ENCODE data around the gene HCRTR2.

DNA sequence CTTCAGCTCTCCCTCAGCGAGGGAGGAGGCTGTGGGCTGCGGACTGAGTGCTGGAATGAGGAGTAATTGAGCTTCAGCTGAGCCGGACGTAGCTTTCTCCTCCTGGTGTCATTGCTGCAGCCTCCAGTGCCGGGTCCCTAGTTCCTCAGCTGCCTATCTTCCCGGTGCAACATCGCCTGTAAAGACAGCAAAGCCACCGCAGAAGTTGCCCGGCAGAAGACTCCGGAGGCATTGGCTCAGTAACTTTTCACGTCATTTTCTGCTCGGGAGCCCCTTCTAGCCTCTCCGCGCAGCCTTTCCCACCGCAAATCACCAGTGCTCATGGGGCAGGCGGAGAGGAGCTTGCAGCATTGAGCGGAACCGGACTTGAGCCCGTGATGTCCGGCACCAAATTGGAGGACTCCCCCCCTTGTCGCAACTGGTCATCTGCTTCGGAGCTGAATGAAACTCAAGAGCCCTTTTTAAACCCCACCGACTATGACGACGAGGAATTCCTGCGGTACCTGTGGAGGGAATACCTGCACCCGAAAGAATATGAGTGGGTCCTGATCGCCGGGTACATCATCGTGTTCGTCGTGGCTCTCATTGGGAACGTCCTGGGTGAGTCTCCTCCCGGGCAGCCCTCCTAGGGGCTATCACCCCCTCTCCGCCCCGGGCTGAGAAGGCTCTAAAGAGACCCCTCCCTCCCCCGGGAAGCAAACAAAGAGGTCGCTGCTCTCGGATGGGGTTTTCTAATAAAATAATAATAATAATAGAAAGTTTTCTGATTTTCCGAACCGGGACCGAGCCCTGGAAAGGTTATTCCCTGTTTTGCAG is at the start of gene HCRTR2:
- TF ChIP-seq, protein P1, sequence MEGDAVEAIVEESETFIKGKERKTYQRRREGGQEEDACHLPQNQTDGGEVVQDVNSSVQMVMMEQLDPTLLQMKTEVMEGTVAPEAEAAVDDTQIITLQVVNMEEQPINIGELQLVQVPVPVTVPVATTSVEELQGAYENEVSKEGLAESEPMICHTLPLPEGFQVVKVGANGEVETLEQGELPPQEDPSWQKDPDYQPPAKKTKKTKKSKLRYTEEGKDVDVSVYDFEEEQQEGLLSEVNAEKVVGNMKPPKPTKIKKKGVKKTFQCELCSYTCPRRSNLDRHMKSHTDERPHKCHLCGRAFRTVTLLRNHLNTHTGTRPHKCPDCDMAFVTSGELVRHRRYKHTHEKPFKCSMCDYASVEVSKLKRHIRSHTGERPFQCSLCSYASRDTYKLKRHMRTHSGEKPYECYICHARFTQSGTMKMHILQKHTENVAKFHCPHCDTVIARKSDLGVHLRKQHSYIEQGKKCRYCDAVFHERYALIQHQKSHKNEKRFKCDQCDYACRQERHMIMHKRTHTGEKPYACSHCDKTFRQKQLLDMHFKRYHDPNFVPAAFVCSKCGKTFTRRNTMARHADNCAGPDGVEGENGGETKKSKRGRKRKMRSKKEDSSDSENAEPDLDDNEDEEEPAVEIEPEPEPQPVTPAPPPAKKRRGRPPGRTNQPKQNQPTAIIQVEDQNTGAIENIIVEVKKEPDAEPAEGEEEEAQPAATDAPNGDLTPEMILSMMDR (IDR thresholded peaks at IDR 0.05; ENCODE audit: low read depth, low read length, missing input control): no peak
- TF ChIP-seq GABPA (IDR thresholded peaks at IDR 0.05 in 1 of 2, conservative IDR thresholded peaks at IDR 0.05 in 1 of 2): no peak
- TF ChIP-seq, protein P2, sequence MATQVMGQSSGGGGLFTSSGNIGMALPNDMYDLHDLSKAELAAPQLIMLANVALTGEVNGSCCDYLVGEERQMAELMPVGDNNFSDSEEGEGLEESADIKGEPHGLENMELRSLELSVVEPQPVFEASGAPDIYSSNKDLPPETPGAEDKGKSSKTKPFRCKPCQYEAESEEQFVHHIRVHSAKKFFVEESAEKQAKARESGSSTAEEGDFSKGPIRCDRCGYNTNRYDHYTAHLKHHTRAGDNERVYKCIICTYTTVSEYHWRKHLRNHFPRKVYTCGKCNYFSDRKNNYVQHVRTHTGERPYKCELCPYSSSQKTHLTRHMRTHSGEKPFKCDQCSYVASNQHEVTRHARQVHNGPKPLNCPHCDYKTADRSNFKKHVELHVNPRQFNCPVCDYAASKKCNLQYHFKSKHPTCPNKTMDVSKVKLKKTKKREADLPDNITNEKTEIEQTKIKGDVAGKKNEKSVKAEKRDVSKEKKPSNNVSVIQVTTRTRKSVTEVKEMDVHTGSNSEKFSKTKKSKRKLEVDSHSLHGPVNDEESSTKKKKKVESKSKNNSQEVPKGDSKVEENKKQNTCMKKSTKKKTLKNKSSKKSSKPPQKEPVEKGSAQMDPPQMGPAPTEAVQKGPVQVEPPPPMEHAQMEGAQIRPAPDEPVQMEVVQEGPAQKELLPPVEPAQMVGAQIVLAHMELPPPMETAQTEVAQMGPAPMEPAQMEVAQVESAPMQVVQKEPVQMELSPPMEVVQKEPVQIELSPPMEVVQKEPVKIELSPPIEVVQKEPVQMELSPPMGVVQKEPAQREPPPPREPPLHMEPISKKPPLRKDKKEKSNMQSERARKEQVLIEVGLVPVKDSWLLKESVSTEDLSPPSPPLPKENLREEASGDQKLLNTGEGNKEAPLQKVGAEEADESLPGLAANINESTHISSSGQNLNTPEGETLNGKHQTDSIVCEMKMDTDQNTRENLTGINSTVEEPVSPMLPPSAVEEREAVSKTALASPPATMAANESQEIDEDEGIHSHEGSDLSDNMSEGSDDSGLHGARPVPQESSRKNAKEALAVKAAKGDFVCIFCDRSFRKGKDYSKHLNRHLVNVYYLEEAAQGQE (IDR thresholded peaks at IDR 0.05): no peak
- no peak for TF ChIP-seq MAX (IDR thresholded peaks at IDR 0.05)
- TF ChIP-seq FOXA2 (IDR thresholded peaks at IDR 0.05): no peak
- no peak for TF ChIP-seq RXRA (IDR thresholded peaks at IDR 0.05)
- TF ChIP-seq, protein P3, sequence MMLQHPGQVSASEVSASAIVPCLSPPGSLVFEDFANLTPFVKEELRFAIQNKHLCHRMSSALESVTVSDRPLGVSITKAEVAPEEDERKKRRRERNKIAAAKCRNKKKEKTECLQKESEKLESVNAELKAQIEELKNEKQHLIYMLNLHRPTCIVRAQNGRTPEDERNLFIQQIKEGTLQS (IDR thresholded peaks at IDR 0.05): no peak
- TF ChIP-seq JUND (IDR thresholded peaks at IDR 0.05): no peak
- TF ChIP-seq YY1 (IDR thresholded peaks at IDR 0.05): no peak
- no peak for TF ChIP-seq RAD21 (IDR thresholded peaks at IDR 0.05)
- TF ChIP-seq SP1 (IDR thresholded peaks at IDR 0.05): no peak
- no peak for TF ChIP-seq TAF1 (conservative IDR thresholded peaks at IDR 0.05)
- TF ChIP-seq EGR1 (IDR thresholded peaks at IDR 0.05; ENCODE audit: low read depth in 2 of 2): no peak
- no peak for TF ChIP-seq FOXA1 (IDR thresholded peaks at IDR 0.05)

Measured in liver (tissue), 3 donors.